HG02884 (cell line): ENCODE results near the gene TMEM233.
"Not testable (repeated sequence)": the region's sequence is repeated elsewhere in the genome, so short reads cannot be mapped to it uniquely, and the experiment has no call there.

Source experiments
- ATAC-seq: cut with Tn5 transposase; IDR thresholded peaks from one replicate; pipeline ENCODE4 v1.9.1; 2021; ENCODE audit warnings: mild to moderate bottlenecking, moderate library complexity; ENCODE audit not compliant: unreplicated experiment

Gene TMEM233

GRCh38 chr12:119652665-119653064 is 59.1 kb downstream of the TMEM233 start:
- ATAC-seq: no peak

GRCh38 chr12:119657001-119657400 is 63.4 kb downstream of the TMEM233 start:
- not testable (repeated sequence) for ATAC-seq

GRCh38 chr12:119658166-119658565 is 64.6 kb downstream of the TMEM233 start:
- ATAC-seq: not testable (repeated sequence)

- peak; percentile 55 for ATAC-seq
Observed at GRCh38 chr12:119659289-119659897, 65.8 kb downstream of the TMEM233 start.

- ATAC-seq: no peak
Observed at GRCh38 chr12:119660076-119660475, 66.5 kb downstream of the TMEM233 start.

GRCh38 chr12:119661882-119662281 is 68.3 kb downstream of the TMEM233 start:
- no peak for ATAC-seq

GRCh38 chr12:119664642-119665041 is 71.1 kb downstream of the TMEM233 start:
- no peak for ATAC-seq

- ATAC-seq: no peak
Observed at GRCh38 chr12:119665164-119665929, 71.8 kb downstream of the TMEM233 start.

GRCh38 chr12:119666226-119666795 is 72.7 kb downstream of the TMEM233 start:
- no peak for ATAC-seq

- ATAC-seq: peak; percentile 29
Observed at GRCh38 chr12:119666900-119667576, 73.5 kb downstream of the TMEM233 start.

GRCh38 chr12:119667577-119668323 is 74.2 kb downstream of the TMEM233 start, which contains the start of gene PRKAB1:
Gene PRKAB1 (plus strand): TSS chr12:119668133. CDS start chr12:119668245, 112 bp downstream.
- ATAC-seq: peak; percentile 90

- no peak for ATAC-seq
Observed at GRCh38 chr12:119668324-119668841, 74.8 kb downstream of the TMEM233 start.

GRCh38 chr12:119669744-119670472 is 76.3 kb downstream of the TMEM233 start:
- ATAC-seq: no peak

GRCh38 chr12:119671070-119671469 is 77.5 kb downstream of the TMEM233 start:
- ATAC-seq: no peak

GRCh38 chr12:119672194-119672593 is 78.6 kb downstream of the TMEM233 start:
- no peak for ATAC-seq

GRCh38 chr12:119673634-119674033 is 80.1 kb downstream of the TMEM233 start:
- ATAC-seq: no peak

GRCh38 chr12:119674560-119674959 is 81.0 kb downstream of the TMEM233 start:
- ATAC-seq: no peak

- no peak for ATAC-seq
Observed at GRCh38 chr12:119676022-119676421, 82.4 kb downstream of the TMEM233 start.

- ATAC-seq: no peak
Observed at GRCh38 chr12:119676573-119676972, 83.0 kb downstream of the TMEM233 start.

- no peak for ATAC-seq
Observed at GRCh38 chr12:119678459-119678858, 84.9 kb downstream of the TMEM233 start.
